Measurements from ENCODE around the gene TTC22.
"Not testable (repeated sequence)": the region's sequence is repeated elsewhere in the genome, so short reads cannot be mapped to it uniquely, and the experiment has no call there.

The TTC22 gene

DNA sequence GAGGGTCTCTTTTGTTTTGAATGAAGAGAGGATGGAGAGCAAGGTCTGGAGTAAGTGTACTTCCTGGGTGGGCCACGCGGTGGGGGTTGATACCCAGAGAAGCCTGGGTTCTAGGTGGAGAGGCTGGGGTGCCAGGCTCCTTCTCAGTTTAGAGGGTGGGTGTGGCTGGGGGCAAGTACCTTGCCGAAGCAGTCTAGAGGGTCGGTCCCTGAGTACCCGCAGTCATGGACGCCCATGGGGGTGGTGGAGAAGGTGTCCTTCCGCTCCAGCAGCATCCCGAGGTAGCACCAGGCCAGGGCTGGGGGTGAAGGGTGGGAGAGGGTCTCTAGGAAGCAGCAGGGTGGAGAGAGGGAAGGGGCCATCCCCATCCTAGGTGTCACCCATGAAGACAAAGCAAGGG lies 14.3 kb downstream of the TTC22 start:
- DNase-seq (ENCODE audit: low read depth in 2 of 2), result no peak

DNA sequence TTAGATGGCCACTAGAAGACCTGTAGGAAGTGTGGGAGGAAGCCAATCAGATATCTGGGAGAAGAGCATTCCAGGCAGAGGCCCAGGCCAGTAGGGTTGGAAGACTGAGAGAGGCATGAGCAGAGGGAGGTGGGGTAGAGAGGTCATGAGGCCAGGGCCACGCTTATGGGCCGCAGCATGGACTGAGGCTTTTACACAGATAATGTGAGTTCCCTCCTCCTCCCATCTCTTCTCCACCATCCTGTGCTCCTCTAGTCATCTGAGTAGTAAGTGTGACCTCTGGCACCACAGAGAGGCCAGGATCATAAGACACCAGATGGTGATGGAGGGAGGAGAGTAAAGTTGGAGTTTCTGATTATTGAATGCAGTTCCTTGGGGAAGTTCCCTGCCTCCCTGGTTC lies 17.1 kb downstream of the TTC22 start:
- no peak for DNase-seq (ENCODE audit: low read depth in 2 of 2)

DNA sequence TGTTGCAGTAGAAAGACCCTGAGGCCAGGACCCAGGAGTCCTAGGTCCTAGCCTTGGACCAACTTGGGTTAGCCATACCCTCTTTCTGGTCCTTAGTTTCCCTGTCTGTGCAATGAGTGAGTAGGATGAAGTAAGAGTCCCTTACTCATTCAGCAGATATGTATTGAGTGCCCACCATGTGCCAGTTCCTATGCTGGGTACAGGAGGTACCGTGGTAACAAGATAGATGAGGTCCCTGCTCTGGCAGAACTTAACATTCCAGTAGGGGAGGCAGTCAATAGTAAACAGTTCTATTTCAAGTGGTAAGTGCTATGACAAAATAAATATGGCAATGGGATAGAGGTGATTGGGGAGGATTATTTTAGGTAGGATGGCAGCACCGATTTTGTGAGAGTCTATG lies 18.5 kb downstream of the TTC22 start:
- DNase-seq (ENCODE audit: low read depth in 2 of 2), result no peak

DNA sequence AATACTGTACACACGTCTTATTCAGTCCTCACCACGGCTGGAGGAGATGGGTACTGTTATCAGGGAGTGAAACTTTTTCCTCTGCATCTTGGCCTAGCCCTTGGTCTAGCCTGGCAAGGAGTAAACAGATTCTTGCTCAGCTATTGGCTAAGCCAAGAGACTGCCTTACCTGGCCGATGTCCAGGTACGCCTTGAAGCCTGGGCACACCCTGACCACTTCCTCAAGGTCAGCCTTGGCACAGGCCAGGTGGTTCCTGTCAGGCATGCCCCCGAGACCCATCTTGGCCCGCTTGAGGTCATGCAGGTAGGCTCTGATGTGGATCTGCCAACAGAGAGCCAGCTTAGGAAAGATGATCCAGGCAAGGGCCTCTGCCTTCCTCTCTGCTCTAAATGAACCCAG lies 19.0 kb downstream of the TTC22 start:
- no peak for DNase-seq (ENCODE audit: low read depth in 2 of 2)

DNA sequence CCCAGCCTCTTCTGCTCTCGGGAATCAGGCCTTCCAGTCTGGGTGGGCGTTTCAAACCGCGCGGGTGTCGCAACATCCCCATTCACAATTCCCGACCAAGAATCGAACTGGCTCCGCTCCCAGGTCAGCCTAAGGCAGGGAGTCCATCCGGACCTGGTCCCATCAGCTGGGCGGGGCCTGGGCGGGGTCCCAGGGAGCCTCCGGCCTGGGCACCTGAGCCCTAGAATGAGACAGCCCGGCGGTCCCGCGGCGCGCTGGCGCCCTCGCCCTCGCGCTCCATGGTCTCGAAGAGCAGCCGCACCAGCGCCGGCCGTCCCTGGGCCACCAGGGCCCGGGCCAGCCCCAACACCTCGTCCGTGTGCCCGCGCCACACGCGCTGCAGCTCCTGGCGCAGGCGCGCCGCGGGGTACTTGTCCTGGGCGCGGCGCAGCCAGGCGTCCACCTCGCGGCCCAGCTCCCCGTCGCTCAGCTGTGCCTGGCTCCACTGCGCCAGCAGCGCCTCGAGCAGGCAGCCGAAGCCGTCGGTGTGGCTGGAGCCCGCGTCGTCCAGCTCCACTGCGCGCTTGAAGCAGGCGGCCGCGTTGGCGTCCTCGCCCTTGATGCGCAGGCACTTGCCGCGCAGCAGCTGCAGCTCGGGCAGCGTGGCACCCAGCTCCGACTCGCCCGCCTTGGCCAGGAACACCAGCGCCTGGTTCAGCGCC lies 19.9 kb downstream of the TTC22 start:
- no peak for DNase-seq (ENCODE audit: low read depth in 2 of 2)

DNA sequence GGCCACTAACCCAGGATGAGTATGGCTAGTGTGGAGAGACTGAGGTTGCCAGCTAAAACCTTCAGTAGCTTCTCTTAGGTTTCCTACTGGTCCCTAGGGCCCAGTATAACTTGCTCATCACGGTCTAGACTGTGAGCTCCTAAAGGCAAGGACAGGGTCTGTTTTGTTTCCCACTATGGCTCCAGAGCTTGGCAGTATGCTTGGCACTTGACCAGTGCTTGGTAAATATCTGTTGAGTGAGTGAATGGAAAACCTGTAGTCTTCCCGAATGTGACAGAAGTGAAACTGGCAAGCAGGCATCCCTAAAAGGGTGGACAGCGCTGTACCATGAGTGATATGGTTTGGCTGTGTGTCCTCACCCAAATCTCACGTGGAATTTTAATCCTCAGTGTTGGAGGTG lies 23.7 kb downstream of the TTC22 start:
- DNase-seq (ENCODE audit: low read depth in 2 of 2), result no peak

DNA sequence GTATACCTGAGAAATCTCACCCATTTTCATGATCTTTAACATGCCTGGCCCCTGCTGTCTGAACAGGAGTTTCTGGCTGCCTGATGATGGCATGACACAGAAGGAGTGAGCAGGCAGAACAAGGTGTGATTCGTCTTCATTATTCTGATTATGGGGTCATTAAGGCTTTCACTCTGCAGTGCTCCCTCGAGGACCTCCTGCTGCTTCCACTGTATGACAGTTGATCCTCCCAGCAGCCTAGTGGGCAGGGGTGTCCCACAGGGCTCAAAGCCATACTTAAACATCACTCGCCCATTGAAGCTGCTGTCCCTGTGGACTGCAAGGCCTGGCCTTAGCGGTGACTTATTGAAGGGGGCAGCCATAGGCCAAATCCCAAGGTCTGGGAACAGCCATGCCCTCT lies 24.1 kb downstream of the TTC22 start:
- no peak for DNase-seq (ENCODE audit: low read depth in 2 of 2)

DNA sequence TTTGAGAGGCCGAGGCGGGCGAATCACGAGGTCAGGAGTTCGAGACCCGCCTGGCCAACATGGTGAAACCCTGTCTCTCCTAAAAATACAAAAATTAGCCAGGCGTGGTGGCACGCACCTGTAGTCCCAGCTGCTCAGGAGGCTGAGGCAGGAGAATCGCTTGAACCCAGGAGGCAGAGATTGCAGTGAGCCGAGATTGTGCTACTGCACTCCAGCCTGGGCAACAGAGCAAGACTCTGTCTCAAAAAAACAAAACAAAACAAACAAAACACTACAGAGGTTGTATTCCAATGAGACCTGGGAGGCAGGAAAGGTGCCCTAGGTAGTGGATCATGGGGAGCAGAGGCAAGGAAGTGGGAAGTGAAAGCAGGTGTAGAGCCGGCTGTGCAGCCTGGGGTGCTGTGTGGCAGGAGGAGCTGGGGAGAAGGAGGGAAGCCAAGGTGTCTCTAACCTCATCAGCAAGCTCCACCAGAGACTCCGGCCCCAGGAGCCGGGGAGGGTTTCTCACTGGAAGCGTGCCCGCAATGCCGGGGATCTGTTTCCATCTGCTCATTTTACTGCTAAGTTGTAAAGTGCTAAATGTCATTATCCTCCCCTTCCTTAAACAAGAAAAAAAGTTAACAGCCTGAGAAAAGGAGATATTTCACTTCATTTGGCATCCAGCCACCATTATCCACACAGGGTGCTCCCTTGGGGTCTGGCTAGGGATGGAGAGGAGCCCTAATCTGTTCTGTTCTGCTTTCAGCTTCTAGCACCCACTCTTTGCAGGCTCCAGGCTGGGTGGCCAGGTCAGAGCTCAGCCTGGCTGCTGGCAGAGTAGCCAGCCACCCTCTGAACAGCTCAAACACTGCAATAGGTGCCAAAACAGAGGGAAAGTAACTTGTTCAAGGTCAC lies 25.0 kb downstream of the TTC22 start:
- not testable (repeated sequence) for DNase-seq (ENCODE audit: low read depth in 2 of 2)

DNA sequence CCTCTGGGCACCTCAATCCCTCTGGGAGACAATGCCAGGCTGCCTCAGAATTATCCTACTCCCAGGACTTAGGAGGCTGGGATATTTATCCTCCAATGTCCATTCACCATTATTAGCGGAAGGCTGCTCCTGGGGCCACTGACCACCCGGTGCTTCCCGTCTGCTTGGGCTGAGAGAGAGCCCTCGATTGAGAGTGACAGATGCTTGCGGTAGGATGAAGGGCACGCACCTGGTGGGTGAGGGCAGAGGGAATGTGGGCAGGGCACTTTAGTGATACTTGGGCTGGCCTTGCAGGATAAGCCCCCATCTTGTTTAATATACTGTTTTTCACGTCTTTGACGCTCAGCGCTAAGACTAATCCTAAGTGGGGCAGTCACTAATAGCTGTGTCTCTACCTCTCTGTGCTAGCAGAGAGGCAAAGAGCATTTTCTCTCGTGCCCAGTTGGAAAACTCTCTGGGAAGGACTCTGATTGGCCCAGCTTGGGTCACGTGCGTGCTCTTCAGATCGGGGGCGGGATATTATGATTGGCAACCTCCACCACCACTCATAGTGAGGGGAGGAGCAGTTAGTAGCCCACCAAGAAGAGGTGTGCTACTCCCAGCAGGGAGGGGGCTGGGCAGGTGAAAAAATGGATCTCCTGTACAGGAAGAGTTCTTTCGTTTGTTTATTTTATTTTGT lies 26.2 kb downstream of the TTC22 start:
- no peak for DNase-seq (ENCODE audit: low read depth in 2 of 2)

DNA sequence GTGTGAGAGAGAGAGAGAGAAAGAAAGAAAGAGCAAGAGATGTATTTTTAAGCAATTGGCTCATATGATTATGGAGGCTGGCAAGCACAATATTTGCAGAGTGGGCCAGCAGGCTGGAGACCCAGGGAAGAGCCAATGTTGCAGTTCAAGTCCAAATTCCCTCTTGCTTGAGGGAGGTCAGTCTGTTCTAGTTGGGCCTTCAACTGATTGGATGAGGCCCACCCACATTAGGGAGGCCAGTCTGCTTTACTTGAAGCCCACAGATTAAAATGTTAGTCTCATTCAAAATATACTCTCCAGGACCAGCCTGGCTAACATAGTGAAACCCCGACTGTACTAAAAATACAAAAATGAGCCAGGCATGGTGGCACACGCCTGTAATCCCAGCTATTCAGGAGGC lies 28.2 kb downstream of the TTC22 start:
- no peak for DNase-seq (ENCODE audit: low read depth in 2 of 2)

DNA sequence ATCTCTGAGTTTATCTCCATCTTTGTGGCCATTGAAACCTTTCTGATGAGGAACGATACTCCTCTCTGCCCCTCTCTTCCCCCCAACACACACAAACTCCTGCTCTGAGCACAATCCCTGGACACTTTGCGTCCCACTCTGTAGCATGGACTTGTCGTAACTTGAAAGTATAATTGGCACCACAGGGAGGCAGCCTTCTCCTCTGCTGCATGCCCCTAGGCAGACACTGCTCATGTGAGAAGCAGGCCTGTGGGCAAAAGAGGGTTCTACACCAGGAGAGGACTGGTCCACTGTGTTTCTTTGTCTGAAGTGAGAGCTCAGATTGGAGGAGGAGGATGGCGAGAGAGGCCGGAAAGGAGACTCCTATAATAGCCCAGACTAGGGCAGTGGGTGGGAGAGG lies 33.0 kb downstream of the TTC22 start:
- no peak for DNase-seq (ENCODE audit: low read depth in 2 of 2)

DNA sequence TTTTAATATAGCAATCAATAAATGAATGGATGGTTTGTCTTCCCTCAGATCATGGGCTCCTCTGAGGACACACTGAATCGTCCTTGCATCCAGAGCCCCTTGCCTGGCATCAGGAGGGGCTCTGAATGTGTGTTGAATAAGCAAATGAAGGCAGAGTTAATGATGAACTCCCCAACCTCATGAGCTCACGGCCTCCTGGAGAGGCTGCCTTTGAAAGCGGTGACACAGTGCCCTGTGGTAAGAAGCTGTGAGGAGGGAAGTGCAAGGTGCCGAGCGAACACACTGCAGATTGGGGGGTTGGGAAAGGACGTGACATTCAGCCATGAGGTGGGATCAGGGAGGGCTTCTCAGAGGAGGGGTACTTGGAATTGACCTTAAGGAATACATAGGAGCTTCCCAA lies 33.6 kb downstream of the TTC22 start:
- no peak for DNase-seq (ENCODE audit: low read depth in 2 of 2)

DNA sequence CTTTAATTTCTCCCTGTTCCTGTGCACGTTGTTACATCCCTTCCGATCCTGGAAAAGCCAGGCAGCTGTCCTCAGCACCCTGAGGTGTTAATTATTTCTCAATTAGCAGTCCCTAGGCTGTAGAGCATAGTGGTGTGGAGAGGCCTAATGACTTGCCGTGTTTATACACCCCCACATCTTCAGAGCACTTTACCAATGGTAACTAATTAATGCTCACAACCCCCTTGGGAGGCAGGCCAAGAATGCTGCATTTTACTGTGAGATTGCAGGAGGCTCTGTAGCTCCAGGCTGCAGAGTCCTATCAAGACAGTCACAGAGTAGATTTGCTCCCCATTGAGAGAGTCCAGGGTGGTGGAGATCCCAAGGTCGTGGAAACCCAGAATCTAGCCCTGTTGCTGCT lies 34.4 kb downstream of the TTC22 start:
- DNase-seq (ENCODE audit: low read depth in 2 of 2), result no peak

DNA sequence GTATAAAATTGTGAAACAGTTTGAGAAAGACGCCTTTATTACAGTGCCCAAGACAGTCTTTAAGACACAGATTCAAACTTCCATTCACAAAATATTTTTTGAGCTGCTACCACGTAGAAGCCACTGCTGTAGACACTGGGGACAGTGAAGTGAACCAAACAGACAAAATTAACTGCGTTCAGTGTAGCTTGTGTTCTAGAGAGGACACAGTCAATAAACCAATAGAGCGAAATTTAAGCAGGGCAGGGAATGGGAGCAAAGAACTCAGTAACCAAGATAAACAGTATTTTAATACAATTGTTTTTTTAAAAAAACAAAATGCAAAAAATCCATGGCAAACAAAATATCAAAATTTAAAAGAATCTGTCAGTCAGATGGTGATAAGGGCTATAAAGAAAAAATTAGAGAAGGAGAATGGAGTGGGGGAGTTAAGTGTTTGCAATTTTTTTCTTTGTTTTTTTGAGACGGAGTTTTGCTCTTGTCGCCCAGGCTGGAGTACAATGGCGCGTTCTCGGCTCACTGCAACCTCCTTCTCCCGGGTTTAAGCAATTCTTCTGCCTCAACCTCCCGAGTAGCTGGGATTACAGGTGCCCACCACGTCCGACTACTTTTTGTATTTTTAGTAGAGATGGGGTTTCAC lies 36.1 kb downstream of the TTC22 start:
- DNase-seq (ENCODE audit: low read depth in 2 of 2), result no peak

DNA sequence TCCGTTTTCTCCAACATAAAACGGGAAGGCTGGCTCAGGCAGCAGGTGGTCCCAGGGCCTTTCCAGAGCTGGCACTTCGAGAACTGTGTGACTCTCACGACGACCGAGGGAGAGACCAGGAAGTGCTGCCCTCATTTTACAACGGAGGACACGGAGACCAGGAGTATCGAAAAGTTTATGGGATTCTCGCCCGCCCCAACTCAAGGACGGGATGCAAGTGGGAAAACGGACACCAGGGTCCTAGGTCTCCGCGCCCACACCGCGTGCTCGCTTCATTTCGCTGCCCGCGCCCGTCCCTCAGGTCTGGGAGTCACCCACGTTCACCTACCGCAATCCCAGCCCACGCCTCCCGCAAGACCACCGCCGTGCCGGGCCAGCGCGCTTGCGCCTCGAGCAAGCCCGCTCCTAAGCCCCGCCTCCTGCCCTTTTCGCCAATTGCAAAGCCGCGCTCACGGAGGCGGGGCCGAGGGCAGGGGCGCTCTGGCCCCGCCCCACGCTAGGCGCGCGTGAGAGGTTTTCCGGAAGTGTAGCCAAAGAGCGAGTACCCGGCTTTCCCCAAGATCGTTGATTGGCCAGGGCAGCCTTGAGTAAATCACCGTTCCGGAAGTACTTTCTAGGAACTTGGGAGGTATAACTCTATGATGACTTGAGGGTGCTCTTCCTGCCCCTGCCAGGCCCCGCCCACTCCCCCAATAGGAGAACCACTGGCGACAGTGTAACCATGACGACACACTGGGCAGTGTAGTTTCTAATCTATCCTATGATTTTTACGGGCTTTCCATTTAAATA lies 36.8 kb downstream of the TTC22 start, which contains the start of gene PARS2:
Gene PARS2, minus strand, starts transcription at position 391 of the 789 bp plus-strand sequence. CDS start 5,362 bp downstream, outside the sequence.
- DNase-seq (ENCODE audit: low read depth in 2 of 2), result peak; percentile 90 to 97

DNA sequence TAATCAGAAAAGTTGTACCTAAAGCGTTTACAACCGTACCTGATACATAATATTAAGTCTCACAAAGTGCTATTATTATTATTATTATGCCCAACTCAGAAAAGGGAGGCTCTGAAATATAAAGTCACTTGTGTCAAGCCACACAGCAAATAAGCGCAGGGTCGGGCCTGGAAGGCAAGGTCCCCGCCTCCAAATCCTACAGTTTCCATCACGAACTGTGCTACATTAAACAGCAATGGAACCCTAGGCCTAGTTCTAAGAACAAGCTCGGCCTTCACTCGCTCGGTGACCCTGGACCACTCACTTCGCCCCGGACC lies 37.3 kb downstream of the TTC22 start:
- peak in 1 of 2 donors; percentile 3 for DNase-seq (ENCODE audit: low read depth in 2 of 2)

DNA sequence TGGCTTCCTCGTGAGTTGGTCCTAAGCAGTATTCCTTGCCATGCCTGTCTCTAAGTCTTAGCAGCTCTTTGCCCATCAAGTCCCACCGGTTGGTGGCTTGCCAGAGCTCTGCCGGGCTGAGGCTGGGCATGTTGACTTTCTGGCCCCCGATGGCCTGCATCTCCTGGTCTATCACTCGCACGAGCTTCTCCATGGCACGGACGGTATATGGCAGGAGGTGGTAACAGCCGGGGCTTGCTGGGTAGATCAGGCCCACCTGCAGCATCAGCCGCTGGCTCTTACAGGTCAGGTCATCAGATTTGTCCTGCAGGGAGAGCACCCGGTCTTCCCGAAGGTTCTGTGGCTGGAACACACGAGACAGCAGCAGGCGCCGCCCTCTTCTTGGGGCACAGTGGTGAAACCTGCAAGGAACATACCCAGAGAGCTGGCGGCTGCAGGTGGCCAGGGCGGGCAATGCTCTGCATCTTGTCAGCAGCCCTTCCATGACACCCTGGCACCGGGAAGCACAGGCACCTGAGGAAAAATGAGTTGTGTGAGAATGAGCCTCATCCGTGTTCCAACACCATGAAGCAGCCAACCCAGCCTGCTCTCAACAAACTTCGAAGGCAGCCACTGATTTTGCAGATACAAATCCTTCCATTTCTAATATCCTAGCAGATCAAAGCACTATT lies 42.3 kb downstream of the TTC22 start:
- no peak for DNase-seq (ENCODE audit: low read depth in 2 of 2)

DNA sequence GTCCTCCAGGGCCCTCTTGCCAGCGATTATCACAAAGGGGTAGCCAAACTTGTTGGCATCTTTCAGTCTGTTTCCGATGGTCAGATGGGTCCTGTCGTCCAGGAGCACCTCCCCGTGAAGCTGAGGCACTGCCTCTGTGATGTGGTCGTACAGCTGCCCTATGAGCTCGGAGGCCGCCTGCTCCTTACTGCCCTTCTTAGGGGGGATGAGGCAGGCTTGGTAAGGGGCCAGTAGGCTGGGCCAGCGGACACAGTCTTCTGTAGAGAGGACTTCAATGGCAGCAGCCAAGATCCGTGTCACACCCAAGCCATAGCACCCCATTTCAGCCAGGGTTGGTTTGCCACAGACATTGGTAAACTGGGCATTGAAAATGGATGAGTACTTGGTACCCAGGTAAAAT lies 43.3 kb downstream of the TTC22 start:
- no peak for DNase-seq (ENCODE audit: low read depth in 2 of 2)

DNA sequence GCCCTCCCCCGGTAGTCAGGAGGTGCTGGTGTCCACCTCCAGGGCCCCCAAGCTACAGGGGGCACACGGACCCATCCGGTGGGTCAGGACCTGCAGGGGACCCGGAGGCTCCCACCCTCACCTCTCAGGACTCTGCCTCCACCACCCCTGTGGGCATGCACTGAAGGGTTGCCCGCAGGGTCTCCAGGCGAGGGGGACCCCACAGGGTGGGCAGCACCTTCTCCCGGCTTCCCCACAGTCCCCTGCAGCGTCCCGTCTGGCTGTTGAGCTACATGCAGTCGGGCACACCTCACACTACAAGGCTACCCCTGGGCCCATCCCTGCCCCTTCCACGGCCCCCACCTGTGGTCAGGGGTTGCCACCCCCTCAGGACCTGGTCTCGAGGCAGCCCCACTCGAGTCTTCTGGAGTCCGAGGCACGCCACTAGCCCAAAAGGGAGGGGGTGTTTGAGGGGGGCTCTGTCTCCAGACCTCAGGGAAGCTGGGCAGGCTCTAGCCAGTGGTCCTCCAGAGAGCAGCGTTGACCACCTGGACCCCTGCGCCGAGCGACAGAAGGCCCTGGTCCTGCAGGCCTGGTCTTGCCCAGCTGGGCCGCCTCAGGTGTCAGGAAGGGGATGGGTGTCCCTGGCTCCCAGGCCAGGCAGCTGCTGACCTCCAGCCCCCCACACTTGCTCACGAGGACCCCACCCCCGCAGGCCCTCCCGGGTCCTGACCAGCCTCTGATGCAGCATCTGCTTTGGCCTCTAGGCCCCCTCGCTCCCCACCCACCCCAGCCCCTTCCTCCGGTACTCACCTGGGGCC lies 46.4 kb downstream of the TTC22 start:
- DNase-seq (ENCODE audit: low read depth in 2 of 2), result no peak

DNA sequence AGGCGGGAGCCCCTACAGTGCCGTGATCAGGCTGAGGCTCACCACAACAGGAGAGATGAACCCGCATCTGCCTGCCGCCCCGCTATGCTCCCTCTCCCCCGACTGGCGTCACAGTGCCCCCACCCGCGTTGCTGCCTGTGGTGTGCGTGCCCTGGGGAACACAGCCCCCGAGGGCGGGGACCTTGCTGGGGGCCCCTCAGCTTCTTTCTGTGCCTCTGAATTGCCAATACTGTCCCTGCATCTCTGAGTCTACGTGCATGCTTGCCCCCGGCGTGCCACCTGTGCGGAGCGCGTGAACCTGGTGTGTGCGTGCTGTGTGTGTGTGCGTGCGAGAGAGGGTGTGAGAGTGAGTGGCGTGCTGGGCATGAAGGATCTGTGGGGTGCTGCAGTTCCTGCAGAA lies 47.1 kb downstream of the TTC22 start:
- DNase-seq (ENCODE audit: low read depth in 2 of 2), result no peak

All from stimulated activated CD8-positive, alpha-beta memory T cell treated with anti-CD3 and anti-CD28 coated beads, Interleukin-7, amount 100 ng/mL, for 4 hours (primary cell).